Measurements from ENCODE around the gene ANP32B. TPM values are rescaled to one million over a fixed set of nuclear protein-coding genes. Genes with fewer than 3 reads are reported as not detected.
A peak's percentile ranks its signal among the peaks of the same experiment; 100 is the strongest.
"Not testable (repeated sequence)": the region's sequence is repeated elsewhere in the genome, so short reads cannot be mapped to it uniquely, and the experiment has no call there.

The ANP32B gene
- total RNA-seq, 6 experiments from 2014 or later = 99.6 to 165 (median 155) TPM

- no peak for DNase-seq
These were observed 28.6 kb upstream of the ANP32B start for GRCh38 chr9:97954550-97954989.

GRCh38 chr9:97956331-97956730, 26.8 kb upstream of the ANP32B start:
- no peak overlapping the region for H3K27ac Mint-ChIP-seq
- no peaks in the 10 kb centered on the region for H3K9me3 Mint-ChIP-seq
- peaks cover 10% of the 10 kb centered on the region for H3K4me1 Mint-ChIP-seq (ENCODE audit: low read depth)
- H3K4me3 Mint-ChIP-seq = no peak overlapping the region
- no peaks in the 10 kb centered on the region for H3K36me3 Mint-ChIP-seq (ENCODE audit: low read depth)
- no peak for TF ChIP-seq CTCF (IDR thresholded peaks at IDR 0.05)
- H3K27me3 Mint-ChIP-seq (ENCODE audit: insufficient read depth) = peaks cover 9% of the 10 kb centered on the region
- DNase-seq = no peak

More at GRCh38 chr9:97954550-97954989, 28.6 kb upstream of the ANP32B start:
- peaks cover 10% of the 10 kb centered on the region for H3K4me1 Mint-ChIP-seq (ENCODE audit: low read depth)
- no peak overlapping the region for H3K4me3 Mint-ChIP-seq
- no peak overlapping the region for H3K27ac Mint-ChIP-seq
- TF ChIP-seq CTCF (IDR thresholded peaks at IDR 0.05) = peak; percentile 78
- no peaks in the 10 kb centered on the region for H3K9me3 Mint-ChIP-seq
- H3K27me3 Mint-ChIP-seq (ENCODE audit: insufficient read depth) = peaks cover 14% of the 10 kb centered on the region
- peaks cover 6% of the 10 kb centered on the region; the same call in 1 of the 2 replicates for H3K36me3 Mint-ChIP-seq (ENCODE audit: low read depth)

- Mint-ChIP-seq H3K4me1 (ENCODE audit: low read depth) (peaks cover 10% of the 10 kb centered on the region), H3K4me3 (no peak overlapping the region), H3K9me3 (no peaks in the 10 kb centered on the region), H3K27me3 (ENCODE audit: insufficient read depth) (peaks cover 4% of the 10 kb centered on the region), H3K27ac (peak overlapping the region; percentile 29), H3K36me3 (ENCODE audit: low read depth) (no peaks in the 10 kb centered on the region)
- peak; percentile 15 for DNase-seq
- no peak for TF ChIP-seq CTCF (IDR thresholded peaks at IDR 0.05)
These were observed 24.2 kb upstream of the ANP32B start for GRCh38 chr9:97958812-97959511.

- peaks cover 10% of the 10 kb centered on the region for H3K4me1 Mint-ChIP-seq (ENCODE audit: low read depth)
- no peak overlapping the region for H3K27ac Mint-ChIP-seq
- no peak overlapping the region for H3K4me3 Mint-ChIP-seq
- no peak for TF ChIP-seq CTCF (IDR thresholded peaks at IDR 0.05)
- H3K36me3 Mint-ChIP-seq (ENCODE audit: low read depth) = no peaks in the 10 kb centered on the region
- no peaks in the 10 kb centered on the region for H3K9me3 Mint-ChIP-seq
- peaks cover 5% of the 10 kb centered on the region for H3K27me3 Mint-ChIP-seq (ENCODE audit: insufficient read depth)
- no peak for DNase-seq
These were observed 23.6 kb upstream of the ANP32B start for GRCh38 chr9:97959585-97959984.

- H3K4me3 Mint-ChIP-seq; DNase-seq; H3K27ac Mint-ChIP-seq; H3K36me3 Mint-ChIP-seq (ENCODE audit: low read depth); H3K9me3 Mint-ChIP-seq: not testable (repeated sequence)
- H3K27me3 Mint-ChIP-seq (ENCODE audit: insufficient read depth) = peaks cover 13% of the 10 kb centered on the region
- peaks cover 10% of the 10 kb centered on the region for H3K4me1 Mint-ChIP-seq (ENCODE audit: low read depth)
These were observed 22.3 kb upstream of the ANP32B start for GRCh38 chr9:97960678-97961328.

- no peak overlapping the region for H3K27ac Mint-ChIP-seq
- peaks cover 10% of the 10 kb centered on the region for H3K4me1 Mint-ChIP-seq (ENCODE audit: low read depth)
- H3K27me3 Mint-ChIP-seq (ENCODE audit: insufficient read depth) = peaks cover 15% of the 10 kb centered on the region
- TF ChIP-seq CTCF (IDR thresholded peaks at IDR 0.05) = no peak
- H3K9me3 Mint-ChIP-seq = no peaks in the 10 kb centered on the region
- no peak overlapping the region for H3K4me3 Mint-ChIP-seq
- H3K36me3 Mint-ChIP-seq (ENCODE audit: low read depth) = no peaks in the 10 kb centered on the region
- DNase-seq = no peak
These were observed 21.8 kb upstream of the ANP32B start for GRCh38 chr9:97961361-97961760.
